Kidney (tissue), 14 donors: ENCODE measurements around the gene TBC1D8. TPM values are rescaled to one million over a fixed set of nuclear protein-coding genes. Genes with fewer than 3 reads are reported as not detected.
A peak's percentile ranks its signal among the peaks of the same experiment; 100 is the strongest.

Experiments used
- DNase-seq, 5 donors: peaks; one replicate each; pipeline ENCODE4 v3.0.0-alpha.2; 2013 to 2020
- FAIRE-seq: peaks from 2 replicates; lab custom pipeline; 2012; peaks lifted over from hg19 to GRCh38; lab: Jason Lieb, UNC
- H3K27ac ChIP-seq, 2 donors: one replicate each; pipeline ENCODE4 v1.7.0; 2013; ENCODE audit warnings: low read depth in 2 of 2, low read length in 2 of 2, inconsistent platforms in 1 of 2
- H3K27me3 ChIP-seq: one replicate; pipeline ENCODE4 v1.7.1; 2013; ENCODE audit warnings: low read length, inconsistent platforms; ENCODE audit not compliant: control insufficient read depth, insufficient read depth
- H3K36me3 ChIP-seq, 3 donors: one replicate each; pipeline versions ENCODE4 v1.7.0 to v1.7.1; 2013; ENCODE audit warnings: low read length in 3 of 3, control low read depth in 1 of 3, inconsistent platforms in 1 of 3; ENCODE audit not compliant: insufficient read depth in 3 of 3, control insufficient read depth in 2 of 3
- H3K4me1 ChIP-seq, 3 donors: one replicate each; pipeline versions ENCODE4 v1.7.0 to v1.7.1; 2013; ENCODE audit warnings: low read length in 3 of 3, inconsistent platforms in 1 of 3, low read depth in 1 of 3; ENCODE audit not compliant: control insufficient read depth in 2 of 3, insufficient read depth in 2 of 3
- H3K4me3 ChIP-seq, 3 donors: one replicate each; pipeline versions ENCODE4 v1.7.0 to v1.8.1; 2013; ENCODE audit warnings: low read length in 3 of 3, control low read depth in 1 of 3, inconsistent platforms in 1 of 3
- H3K9ac ChIP-seq, 3 donors: one replicate each; pipeline versions ENCODE4 v1.7.0 to v1.7.1; 2013; ENCODE audit warnings: low read length in 3 of 3, control low read depth in 1 of 3, inconsistent platforms in 1 of 3
- H3K9me3 ChIP-seq, 3 donors: one replicate each; pipeline versions ENCODE4 v1.7.0 to v1.7.1; 2013; ENCODE audit warnings: low read length in 3 of 3, control low read depth in 1 of 3, inconsistent platforms in 1 of 3; ENCODE audit not compliant: control insufficient read depth in 2 of 3, insufficient read depth in 1 of 3
- intact Hi-C: fragments of 100-400 bp; cut with DNase I; formaldehyde crosslinking; loops from one replicate; pipeline ENCODE4 v1.11.1; 2022
- polyA plus RNA-seq: library from polyadenylated mRNA; stranded (reverse); fragments of 350-450 nt; fragmentation: Illumina TruSeq; extraction: RNeasy Lipid Tissue Mini Kit (QIAGEN cat#74804); gene quantifications from one replicate; pipeline ENCODE4 v1.2.3, GENCODE V29; 2014; ENCODE audit warnings: low read depth, low replicate concordance; ENCODE audit not compliant: insufficient read depth
- total RNA-seq: library from RNA; stranded (reverse); fragmentation: NEBNext Ultra II Directional; extraction: Animal tissue kit (Norgen Biotek cat#: 25700); gene quantifications from one replicate; pipeline ENCODE4 v1.2.1, GENCODE V29; 2021
- TF ChIP-seq, protein P1 (sequence below): IDR thresholded peaks from 3 replicates; pipeline ENCODE4 v1.5.1; 2012; ENCODE audit warnings: mild to moderate bottlenecking, moderate library complexity, borderline replicate concordance; ENCODE audit not compliant: insufficient read depth; ENCODE audit errors: extremely low read depth
- donor health status: control.
- donor health status: control.
- donor health status: control.
- donor health status: control.
- donor health status: control.
- donor health status: DM: yes; HTN: yes; CAD: no.
- donor health status: Normal renal cell carcinoma (clear cell type).

Gene TBC1D8
- total and polyA plus RNA-seq, 2 donors from 2014 or later: 7.4 to 47.9 TPM

DNA sequence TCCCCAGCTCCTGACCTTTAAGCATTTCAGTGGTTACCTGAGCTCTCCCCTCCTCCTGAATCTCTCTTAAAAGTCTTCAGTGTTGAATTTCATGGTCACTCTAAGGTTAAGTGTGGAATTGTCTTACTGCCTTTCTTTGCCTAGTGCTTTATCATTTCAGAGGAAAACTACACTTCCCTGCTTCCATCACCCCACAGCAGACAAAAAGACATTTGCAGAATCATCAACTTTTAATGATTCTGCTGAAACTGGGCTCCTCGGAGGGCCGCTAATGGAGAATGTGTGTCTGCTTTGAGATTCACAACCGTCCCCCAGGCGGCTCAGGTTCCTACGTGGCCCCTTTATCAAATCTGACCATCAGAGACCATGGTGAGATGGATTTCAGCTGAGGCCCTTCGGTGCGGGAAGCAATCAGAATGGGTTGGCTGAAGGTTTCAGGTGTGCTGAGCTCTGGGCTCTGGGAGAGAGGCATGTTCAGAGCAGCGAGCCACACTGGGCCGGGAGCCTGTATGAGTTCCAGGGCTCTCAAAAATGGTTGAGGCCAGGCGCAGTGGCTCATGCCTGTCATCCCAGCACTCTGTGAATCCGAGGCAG, 41.9 kb upstream of the TBC1D8 start:
- Histone ChIP-seq H3K4me1 (peaks cover 0 to 3% (median 0%) of the 10 kb centered on the region in 3 donors), H3K27me3 (no peaks in the 10 kb centered on the region), H3K4me3 (no peak overlapping the region), H3K36me3 (no peaks in the 10 kb centered on the region), H3K27ac (no peak overlapping the region), H3K9ac (no peak overlapping the region), H3K9me3 (no peaks in the 10 kb centered on the region)
- DNase-seq: peak in 4 of 5 donors; percentile 67 to 85 (median 70)
- intact Hi-C loops: no loop called here
- TF ChIP-seq, protein P1, sequence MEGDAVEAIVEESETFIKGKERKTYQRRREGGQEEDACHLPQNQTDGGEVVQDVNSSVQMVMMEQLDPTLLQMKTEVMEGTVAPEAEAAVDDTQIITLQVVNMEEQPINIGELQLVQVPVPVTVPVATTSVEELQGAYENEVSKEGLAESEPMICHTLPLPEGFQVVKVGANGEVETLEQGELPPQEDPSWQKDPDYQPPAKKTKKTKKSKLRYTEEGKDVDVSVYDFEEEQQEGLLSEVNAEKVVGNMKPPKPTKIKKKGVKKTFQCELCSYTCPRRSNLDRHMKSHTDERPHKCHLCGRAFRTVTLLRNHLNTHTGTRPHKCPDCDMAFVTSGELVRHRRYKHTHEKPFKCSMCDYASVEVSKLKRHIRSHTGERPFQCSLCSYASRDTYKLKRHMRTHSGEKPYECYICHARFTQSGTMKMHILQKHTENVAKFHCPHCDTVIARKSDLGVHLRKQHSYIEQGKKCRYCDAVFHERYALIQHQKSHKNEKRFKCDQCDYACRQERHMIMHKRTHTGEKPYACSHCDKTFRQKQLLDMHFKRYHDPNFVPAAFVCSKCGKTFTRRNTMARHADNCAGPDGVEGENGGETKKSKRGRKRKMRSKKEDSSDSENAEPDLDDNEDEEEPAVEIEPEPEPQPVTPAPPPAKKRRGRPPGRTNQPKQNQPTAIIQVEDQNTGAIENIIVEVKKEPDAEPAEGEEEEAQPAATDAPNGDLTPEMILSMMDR: no peak
- FAIRE-seq: no peak

DNA sequence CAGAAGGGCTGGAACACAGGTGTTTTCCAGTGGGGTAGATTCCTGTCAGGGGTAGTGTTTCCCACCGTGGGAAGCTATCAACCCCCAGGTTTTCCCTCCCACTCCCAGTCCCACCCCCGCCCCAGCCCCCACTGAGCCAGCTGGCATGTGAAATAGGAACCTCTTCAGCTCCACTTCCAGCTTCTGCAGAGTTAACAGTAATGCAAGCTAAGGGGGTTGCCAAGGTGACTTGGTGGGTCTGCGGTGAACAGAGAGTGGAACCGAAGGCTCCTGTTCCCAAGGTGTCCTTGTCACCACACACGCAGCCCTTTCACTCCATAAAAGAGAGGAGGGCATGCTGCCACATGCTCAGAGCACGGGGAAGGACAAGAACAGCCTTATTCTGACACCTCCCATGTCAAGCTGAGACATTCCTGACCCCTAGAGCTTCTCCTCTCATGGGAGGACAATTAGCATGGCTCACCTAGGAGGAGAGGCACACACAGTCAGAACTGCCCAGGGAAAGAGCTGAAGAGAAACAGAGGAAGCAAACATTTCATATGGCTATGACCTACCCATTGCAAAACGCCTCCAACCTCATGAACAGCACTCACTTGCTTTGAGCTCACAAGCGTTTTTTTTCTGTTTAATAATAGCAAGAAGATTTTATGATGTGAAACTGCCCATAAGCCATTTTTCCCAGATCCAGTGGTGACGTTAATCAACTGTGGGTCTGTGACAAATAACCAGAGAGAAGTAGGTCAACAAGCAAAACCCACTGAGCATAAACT, 39.8 kb upstream of the TBC1D8 start:
- Histone ChIP-seq H3K36me3 (no peaks in the 10 kb centered on the region), H3K27ac (peak overlapping the region in 1 of 2 donors; percentile 72), H3K9me3 (no peaks in the 10 kb centered on the region), H3K4me3 (no peak overlapping the region), H3K4me1 (peaks cover 0 to 3% (median 0%) of the 10 kb centered on the region in 3 donors), H3K27me3 (no peaks in the 10 kb centered on the region), H3K9ac (peak overlapping the region in 1 of 3 donors; percentile 24)
- DNase-seq (peak in 4 of 5 donors; percentile 71 to 81 (median 79)), FAIRE-seq (no peak)
- TF ChIP-seq, protein P1: no peak
- intact Hi-C loops: no loop called here

DNA sequence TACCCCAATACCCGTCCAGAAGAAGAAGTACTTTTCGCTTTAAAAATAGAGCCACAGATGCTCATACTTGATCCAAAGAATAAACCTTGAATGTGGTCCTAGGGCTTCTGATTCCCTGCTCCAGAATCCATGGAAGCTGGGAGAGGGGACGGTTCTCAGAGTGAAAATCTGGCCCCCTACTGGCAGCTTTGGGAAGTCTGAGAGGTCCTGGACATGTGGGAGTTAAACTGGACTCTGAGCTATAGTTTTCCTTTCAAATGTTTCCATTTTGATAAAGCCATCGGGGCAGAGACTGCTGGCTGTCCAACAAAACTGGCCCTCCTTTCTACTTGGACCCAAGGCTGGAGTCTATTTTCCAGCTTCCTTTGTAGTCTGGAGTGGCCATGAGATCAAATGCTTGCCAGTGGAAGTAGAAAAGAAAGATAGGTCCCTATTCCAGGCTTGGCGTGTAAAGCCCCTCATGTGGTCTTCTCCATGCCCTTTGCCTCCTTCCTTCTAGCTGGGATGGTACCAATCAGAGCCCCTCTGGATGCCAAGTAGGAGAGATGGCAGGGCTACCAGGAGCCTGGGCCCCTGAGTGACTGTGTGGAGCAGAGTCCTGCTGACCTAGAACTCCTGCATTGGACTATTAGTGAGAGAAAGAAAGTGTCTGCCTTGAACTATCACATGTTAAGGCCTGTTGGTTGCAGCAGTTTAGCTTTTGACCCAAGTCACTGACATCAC, 37.7 kb upstream of the TBC1D8 start:
- intact Hi-C loops: no loop called here
- Histone ChIP-seq H3K9me3 (no peaks in the 10 kb centered on the region), H3K36me3 (no peaks in the 10 kb centered on the region), H3K4me1 (peaks cover 0 to 3% (median 0%) of the 10 kb centered on the region in 3 donors), H3K9ac (no peak overlapping the region), H3K4me3 (no peak overlapping the region), H3K27me3 (no peaks in the 10 kb centered on the region), H3K27ac (no peak overlapping the region)
- FAIRE-seq: no peak
- TF ChIP-seq, protein P1: peak; percentile 37
- peak in 1 of 5 donors; percentile 38 for DNase-seq
